Dendritic cell treated with granulocyte-macrophage colony-stimulating factor and Interleukin-4, amounts not matched to agents 40 ng/mL and 50 ng/mL, for 4 days (primary cell): ENCODE results near the gene ABLIM3.

Experiments
- H3K27ac Mint-ChIP-seq: one replicate; pipeline ENCODE4 v1.8.0; 2022; ENCODE audit warnings: mild to moderate bottlenecking, mixed read lengths
- H3K27me3 Mint-ChIP-seq: one replicate; pipeline ENCODE4 v1.8.0; 2022; ENCODE audit warnings: mild to moderate bottlenecking, mixed read lengths
- H3K36me3 Mint-ChIP-seq: one replicate; pipeline ENCODE4 v1.8.0; 2022; ENCODE audit warnings: low read depth, mixed read lengths
- H3K4me1 Mint-ChIP-seq: one replicate; pipeline ENCODE4 v1.8.0; 2022; ENCODE audit warnings: low read depth, mixed read lengths
- H3K4me3 Mint-ChIP-seq: one replicate; pipeline ENCODE4 v1.8.0; 2022; ENCODE audit warnings: mild to moderate bottlenecking, moderate library complexity, mixed read lengths
- H3K9me3 Mint-ChIP-seq: one replicate; pipeline ENCODE4 v1.8.0; 2022; ENCODE audit warnings: mixed read lengths
- intact Hi-C: fragments of 100-400 bp; cut with micrococcal nuclease; formaldehyde crosslinking; loops from one replicate; pipeline ENCODE4 v1.15.0; 2022

The ABLIM3 gene

DNA sequence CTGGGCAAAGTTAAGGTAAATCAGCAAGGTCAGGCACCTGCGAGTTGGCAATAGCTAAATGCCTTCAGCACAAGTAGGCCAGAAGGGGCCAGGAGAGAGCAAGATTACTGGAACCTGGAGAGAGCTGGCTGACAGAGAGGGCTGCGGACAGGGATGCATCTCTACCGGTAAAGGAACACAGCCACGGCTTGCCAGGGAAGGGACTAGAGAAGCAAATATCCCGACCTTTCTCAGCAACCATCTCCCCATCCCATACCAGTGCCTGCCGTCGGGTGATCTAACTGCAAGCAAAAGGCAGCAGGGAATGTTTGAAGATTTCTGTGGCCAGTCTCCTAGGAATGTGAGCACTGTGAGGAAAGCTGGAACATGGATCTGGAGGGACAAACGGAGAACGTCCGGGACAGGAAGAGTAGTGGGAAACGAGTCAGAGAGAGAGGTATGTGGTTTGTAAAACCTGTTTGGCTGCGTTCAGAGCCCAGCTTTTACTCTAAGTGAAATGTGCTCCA, 15.9 kb upstream of the ABLIM3 start:
- no peaks in the 10 kb centered on the region for H3K27me3 Mint-ChIP-seq
- H3K9me3 Mint-ChIP-seq, result no peaks in the 10 kb centered on the region
- no peak overlapping the region for H3K27ac Mint-ChIP-seq
- H3K36me3 Mint-ChIP-seq, result no peaks in the 10 kb centered on the region
- peaks cover 7% of the 10 kb centered on the region for H3K4me1 Mint-ChIP-seq
- intact Hi-C loops, result no loop called here
- H3K4me3 Mint-ChIP-seq, result no peak overlapping the region

DNA sequence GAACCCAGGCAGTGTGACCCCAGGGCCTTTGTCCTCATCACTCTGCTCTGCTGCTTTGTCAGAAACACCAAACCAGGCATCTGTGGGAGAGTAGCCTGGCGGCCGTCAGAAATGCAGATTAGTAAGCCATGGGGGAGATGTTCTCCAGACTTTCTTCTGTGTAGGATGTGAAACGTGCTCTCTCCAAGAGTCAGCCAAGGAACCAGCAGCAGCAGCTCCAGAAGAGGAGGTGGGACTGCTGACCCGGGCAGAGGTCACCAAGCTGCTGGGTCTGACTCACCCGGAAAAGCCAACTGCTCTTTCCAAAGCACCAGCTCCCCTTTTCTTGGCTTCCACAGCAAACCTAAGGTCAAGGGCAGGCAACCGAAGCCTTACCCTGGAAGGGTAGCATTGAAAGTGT, 14.4 kb upstream of the ABLIM3 start:
- Mint-ChIP-seq H3K27me3 (no peaks in the 10 kb centered on the region), H3K27ac (no peak overlapping the region)
- intact Hi-C loops, result no loop called here

DNA sequence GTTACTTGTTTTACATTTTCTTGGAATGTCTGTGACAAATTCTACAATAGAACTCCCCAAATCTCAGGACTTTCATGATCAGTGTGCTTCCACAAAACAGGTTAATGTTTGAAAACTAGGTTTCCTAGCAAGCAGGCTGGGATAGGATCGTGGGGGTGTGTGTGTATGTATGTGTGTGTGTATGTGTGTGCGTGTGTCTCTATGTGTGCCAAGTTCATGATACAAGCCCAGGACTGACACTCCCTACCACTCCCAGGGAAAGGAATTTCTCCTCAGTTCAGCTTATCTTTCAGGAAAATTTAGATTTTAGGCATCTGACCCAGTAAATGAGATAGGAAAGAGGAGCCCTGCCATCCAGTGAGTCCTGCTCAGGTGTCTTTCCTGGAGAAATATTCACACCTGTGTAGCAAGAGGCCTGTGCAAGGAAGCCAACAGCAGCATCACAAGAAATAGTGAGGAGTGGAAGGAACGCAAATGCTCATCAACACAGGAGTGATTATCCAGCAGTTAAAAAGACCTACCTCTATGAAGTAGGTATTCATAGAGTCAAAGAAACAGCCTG, 13.8 kb upstream of the ABLIM3 start:
- Mint-ChIP-seq H3K36me3 (no peaks in the 10 kb centered on the region), H3K4me3 (no peak overlapping the region), H3K4me1 (peaks cover 7% of the 10 kb centered on the region), H3K27ac (no peak overlapping the region), H3K9me3 (no peaks in the 10 kb centered on the region), H3K27me3 (no peaks in the 10 kb centered on the region)
- intact Hi-C loops, result no loop called here

More for the DNA sequence above, 14.4 kb upstream of the ABLIM3 start:
- H3K4me1 Mint-ChIP-seq, result peaks cover 7% of the 10 kb centered on the region
- H3K4me3 Mint-ChIP-seq, result no peak overlapping the region
- no peaks in the 10 kb centered on the region for H3K9me3 Mint-ChIP-seq
- H3K36me3 Mint-ChIP-seq, result no peaks in the 10 kb centered on the region

DNA sequence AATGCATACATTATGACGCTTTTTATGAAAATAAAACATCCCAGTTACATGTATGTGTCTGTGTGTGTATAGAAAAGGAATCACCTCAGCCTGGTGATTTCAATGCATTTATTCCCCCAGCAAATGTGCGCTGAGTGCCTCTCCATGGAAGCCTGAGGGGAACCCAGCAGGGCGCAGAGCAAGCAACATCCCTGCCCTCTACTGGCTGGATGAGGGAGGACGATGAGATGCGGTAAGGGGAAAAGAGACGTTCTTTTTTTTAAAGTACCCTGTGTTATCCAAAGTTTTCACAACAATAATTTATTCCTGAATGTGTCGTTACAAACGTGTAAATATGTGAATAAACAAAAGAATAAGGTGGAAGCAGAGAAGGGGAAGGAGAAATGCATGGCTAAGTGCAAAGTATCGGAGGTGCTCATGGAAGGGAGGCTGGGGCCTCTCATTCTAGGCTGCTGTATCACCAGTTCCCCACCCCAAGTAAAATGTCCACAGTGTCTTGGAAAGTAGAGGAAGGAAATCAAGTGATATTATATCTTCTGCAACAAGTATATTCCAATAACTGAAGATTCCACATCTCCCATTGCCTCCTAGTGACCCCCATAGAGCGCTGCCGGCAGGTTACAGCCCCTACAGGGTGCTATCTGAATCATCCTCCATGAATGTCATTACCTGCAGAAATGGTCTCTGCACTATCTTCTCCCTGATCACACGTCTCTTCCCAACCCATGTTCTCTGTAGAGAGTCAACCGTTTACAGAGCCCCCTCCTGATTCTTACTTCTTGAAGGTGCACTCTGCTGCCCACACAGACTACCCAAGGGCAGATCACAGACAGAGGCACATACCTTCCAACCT, 13.0 kb upstream of the ABLIM3 start:
- H3K4me3 Mint-ChIP-seq, result no peak overlapping the region
- intact Hi-C loops, result no loop called here
- no peaks in the 10 kb centered on the region for H3K27me3 Mint-ChIP-seq
- H3K4me1 Mint-ChIP-seq, result peaks cover 7% of the 10 kb centered on the region
- H3K27ac Mint-ChIP-seq, result no peak overlapping the region
- H3K9me3 Mint-ChIP-seq, result no peaks in the 10 kb centered on the region
- H3K36me3 Mint-ChIP-seq, result no peaks in the 10 kb centered on the region

DNA sequence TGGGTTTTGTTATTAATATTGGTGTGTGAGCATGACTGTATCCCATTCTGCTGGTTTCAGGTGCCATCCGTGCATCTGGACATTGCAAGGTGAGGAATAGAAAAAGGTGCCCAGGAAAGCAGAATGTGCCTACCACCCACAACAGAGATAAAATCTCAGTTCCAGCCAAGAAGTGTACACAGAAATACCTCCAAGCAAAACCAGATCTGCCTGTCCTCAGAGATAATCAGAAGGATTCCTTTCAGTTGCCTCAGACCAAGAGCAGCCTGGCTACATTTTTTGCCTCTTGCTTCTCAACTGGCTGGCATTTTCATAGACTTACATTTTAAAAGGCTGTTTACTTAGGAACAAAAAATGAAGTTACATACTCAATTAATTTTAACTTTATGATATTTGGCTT, 12.1 kb upstream of the ABLIM3 start:
- H3K27me3 Mint-ChIP-seq, result no peaks in the 10 kb centered on the region
- no peak overlapping the region for H3K27ac Mint-ChIP-seq
- H3K4me1 Mint-ChIP-seq, result peaks cover 12% of the 10 kb centered on the region
- no peaks in the 10 kb centered on the region for H3K9me3 Mint-ChIP-seq
- intact Hi-C loops, result no loop called here
- no peak overlapping the region for H3K4me3 Mint-ChIP-seq
- no peaks in the 10 kb centered on the region for H3K36me3 Mint-ChIP-seq

DNA sequence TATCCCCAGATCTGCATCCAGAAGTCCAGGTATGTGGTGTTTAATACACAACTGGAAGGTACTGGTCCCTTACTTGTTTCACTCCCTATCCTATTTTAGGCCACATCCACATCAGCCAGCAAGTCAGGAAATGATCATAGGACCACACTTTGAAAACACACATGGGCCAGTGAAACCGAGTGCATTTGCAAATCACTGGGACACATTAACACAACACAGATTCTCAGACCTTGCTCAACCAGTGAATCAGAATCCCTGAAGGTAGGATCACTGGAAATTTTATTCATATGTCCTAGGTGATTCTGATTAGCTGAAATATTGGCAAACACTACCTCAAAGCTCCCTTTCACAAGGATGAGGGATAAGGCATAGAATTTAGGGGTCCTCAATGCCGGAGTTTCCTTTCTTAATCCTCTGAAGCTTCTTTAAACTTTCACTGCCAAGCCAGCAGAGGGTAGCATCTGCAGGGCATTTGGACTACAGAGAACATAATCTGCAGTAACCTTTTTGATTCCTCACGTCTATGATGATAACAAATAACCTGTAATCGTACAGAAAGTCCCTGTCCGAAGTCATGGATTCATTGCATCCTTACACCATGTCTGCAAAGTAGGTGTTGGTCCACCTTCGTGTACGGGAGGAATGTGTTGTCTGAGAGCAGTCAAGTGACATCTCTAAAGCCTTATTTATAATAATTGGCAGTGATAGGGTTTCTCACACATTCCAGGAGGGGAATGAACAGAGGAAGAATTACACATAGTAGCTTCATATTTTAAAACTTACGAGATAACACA, 11.0 kb upstream of the ABLIM3 start:
- H3K27me3 Mint-ChIP-seq, result no peaks in the 10 kb centered on the region
- intact Hi-C loops, result no loop called here
- no peak overlapping the region for H3K4me3 Mint-ChIP-seq

DNA sequence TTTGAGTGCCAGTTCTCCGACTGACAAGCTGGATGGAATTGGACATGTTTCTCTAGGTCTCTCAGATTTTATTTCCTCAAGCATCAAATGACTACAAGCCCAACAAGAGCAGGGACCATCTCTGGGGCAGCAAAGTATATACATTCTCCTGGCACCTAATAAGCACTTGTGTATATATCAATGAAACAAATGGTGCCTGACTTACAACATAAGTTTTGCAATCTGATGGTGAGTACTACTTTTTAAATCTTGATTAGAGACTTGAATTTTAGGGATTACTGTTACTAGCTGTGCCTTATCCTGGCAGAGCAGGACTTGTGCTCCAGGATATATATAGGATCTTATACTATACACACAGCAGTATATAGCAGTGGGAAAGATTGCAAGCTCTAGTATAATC, 8.8 kb upstream of the ABLIM3 start:
- intact Hi-C loops, result no loop called here
- no peaks in the 10 kb centered on the region for H3K9me3 Mint-ChIP-seq
- H3K4me1 Mint-ChIP-seq, result peaks cover 25% of the 10 kb centered on the region
- no peaks in the 10 kb centered on the region for H3K36me3 Mint-ChIP-seq
- H3K27ac Mint-ChIP-seq, result no peak overlapping the region
- no peak overlapping the region for H3K4me3 Mint-ChIP-seq
- H3K27me3 Mint-ChIP-seq, result no peaks in the 10 kb centered on the region

More for the DNA sequence above, 11.0 kb upstream of the ABLIM3 start:
- no peaks in the 10 kb centered on the region for H3K9me3 Mint-ChIP-seq
- no peak overlapping the region for H3K27ac Mint-ChIP-seq
- H3K36me3 Mint-ChIP-seq, result no peaks in the 10 kb centered on the region
- H3K4me1 Mint-ChIP-seq, result peaks cover 20% of the 10 kb centered on the region

DNA sequence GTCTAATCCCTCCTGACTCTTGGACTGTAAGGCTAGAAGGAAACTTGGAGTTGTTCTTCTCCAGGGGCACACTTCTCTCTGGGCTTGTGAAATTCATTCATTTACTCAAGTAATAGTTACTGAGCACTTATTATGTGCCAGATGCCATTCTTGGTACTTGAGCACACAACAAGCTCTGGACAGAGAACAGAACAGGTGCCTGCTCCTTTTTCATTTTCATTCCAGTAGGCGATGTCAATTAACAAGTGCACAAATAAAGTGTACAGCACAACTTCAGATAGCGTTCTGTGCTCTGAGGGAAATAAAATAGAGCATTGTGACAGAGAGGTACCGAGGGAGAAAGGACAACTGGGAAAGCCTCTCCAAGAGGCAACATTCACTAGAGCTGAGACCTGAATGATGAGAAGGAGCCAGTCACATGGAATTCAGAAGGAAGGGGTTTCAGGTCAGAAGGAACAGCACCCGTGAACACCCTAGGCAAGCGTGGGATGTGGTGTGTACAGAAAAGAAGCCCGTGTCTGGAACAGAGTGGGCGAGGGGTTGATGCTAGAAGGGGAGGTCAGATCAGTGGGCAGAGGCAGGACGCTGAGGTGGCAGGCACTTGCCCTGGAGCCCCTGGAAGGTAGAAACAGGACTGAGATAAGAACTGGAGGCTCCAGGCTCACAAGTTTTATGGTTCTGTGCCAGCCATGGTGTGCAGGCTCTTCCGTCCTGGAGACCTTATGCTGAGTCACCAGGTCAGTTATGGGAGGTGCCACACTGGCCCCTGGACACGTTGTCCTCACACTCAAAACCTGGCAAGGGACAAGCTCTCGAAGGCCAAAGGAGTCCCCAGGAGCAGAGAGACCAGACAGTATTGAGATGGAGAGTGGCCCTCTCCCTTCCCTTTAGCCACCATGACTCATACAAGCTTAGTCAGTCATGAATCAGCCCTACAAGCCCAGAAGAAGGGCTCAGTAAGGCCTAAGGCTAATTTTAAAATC, 7.2 kb upstream of the ABLIM3 start:
- Mint-ChIP-seq H3K4me1 (peaks cover 18% of the 10 kb centered on the region), H3K27ac (no peak overlapping the region), H3K9me3 (no peaks in the 10 kb centered on the region), H3K4me3 (no peak overlapping the region), H3K36me3 (no peaks in the 10 kb centered on the region), H3K27me3 (no peaks in the 10 kb centered on the region)
- intact Hi-C loops, result no loop called here

DNA sequence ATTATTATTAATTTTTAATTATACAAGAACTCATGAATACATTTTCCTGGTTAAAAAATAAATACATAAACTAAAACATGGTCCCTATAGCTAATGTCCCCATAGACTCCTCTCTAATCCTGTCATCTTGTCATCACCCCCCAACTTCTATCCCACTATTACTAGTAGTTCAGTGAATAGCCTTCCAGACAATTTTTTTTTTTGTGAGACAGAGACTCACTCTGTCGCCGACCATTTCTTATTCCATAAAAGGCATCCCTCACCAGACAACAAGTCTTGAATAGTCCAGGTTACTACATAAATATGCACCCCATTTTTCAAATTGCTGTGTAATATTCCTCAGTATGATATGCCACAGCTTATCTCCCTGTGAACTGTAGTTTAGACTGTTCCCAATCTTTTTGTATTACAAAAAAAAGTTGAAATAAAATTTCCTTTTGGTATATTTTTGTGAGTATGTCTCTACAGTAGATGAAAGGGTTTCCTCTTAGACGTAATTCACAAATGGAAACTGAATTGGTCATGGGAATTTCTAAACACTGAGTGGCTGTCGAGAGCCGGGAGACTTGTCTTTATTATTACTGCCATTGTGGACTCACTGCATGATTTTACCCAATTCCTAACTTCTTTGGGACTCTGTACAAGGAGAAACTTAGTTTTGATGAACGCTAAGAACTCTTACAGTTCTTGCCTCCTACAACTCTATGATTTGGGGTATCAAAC, 6.4 kb upstream of the ABLIM3 start:
- no peak overlapping the region for H3K27ac Mint-ChIP-seq
- no peaks in the 10 kb centered on the region for H3K36me3 Mint-ChIP-seq
- H3K4me3 Mint-ChIP-seq, result no peak overlapping the region
- H3K9me3 Mint-ChIP-seq, result no peaks in the 10 kb centered on the region
- no peaks in the 10 kb centered on the region for H3K27me3 Mint-ChIP-seq
- peaks cover 18% of the 10 kb centered on the region for H3K4me1 Mint-ChIP-seq
- intact Hi-C loops, result no loop called here

DNA sequence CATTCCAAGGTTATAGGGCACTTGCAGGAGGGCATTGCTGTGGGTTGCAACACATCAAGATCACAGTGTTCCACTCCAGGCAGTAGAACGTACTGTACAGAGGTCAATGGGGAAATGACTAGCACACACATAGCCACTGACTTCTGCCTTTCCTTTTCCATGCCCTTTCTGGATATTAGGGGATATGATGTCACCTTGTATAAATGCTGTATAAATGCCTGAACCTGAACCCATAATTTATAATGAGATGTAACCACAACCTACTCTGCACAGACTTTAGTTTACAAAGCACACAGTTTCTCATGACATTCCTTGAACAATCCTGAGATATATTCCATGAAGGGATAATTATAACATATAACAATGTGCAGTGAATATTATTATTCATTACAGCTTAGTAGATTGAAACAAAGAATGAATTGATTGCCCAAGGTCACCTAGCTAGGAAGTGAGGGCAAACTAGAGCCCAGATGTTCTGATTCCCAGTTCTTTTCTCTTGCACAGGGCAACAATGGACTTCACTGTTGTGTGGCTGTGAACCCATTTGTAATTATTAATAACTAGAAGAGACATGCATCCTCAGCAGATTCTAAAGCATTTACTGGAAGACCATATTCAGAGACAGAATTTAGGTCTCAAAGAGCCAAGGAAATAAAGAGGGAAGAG, 5.6 kb upstream of the ABLIM3 start:
- H3K27ac Mint-ChIP-seq, result no peak overlapping the region
- intact Hi-C loops, result no loop called here
- no peaks in the 10 kb centered on the region for H3K27me3 Mint-ChIP-seq
- no peaks in the 10 kb centered on the region for H3K9me3 Mint-ChIP-seq
- no peak overlapping the region for H3K4me3 Mint-ChIP-seq
- H3K4me1 Mint-ChIP-seq, result peaks cover 18% of the 10 kb centered on the region
- H3K36me3 Mint-ChIP-seq, result no peaks in the 10 kb centered on the region

DNA sequence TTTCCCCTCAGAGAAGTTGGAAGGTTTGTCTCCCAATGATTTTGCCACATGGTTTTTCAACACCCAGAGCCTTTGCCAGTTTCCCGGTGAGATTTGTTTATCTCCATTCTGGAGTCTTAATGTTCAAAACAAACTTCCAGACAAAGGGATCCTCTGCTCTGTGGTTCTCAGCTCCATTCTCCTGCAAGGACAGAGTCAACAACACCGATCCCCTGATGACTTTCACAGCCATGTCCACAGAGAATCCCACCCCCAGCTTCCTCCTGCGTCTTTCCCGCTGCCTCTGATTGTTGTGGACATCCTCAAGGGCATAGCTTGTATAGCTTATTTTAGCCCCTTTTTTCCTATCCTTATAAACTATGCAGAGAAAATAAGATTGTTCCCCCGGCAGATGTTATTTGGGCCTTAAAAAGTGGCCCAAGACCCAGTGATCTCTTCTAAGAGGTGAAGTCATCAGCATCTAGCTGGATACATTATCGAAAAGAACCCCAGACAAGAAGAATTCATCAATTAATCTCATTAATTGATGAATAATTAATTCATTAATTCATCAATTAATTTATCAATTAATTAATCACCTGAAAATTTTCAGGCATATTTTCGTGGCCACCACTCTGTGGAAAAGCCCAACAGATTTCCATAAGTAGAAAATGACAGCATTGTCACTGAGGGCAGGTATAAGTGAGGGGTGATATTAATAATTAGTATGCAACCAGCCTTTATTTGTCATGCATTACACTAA, 2.9 kb upstream of the ABLIM3 start:
- Mint-ChIP-seq H3K27ac (no peak overlapping the region), H3K27me3 (peaks cover 12% of the 10 kb centered on the region), H3K9me3 (no peaks in the 10 kb centered on the region), H3K4me3 (no peak overlapping the region), H3K4me1 (peaks cover 26% of the 10 kb centered on the region), H3K36me3 (no peaks in the 10 kb centered on the region)
- intact Hi-C loops, result no loop called here
